Measurements from ENCODE around the gene DIPK1C.

DIPK1C gene

GRCh38 chr18:74418023-74418422 lies 39.1 kb downstream of the DIPK1C start:
- no peak for DNase-seq

GRCh38 chr18:74416124-74416523 lies 41.0 kb downstream of the DIPK1C start:
- DNase-seq, result peak; percentile 40

- DNase-seq, result no peak
Measured at GRCh38 chr18:74414953-74415515, 42.1 kb downstream of the DIPK1C start.

- DNase-seq, result no peak
Measured at GRCh38 chr18:74413836-74414235, 43.3 kb downstream of the DIPK1C start.

GRCh38 chr18:74412116-74412880 lies 44.8 kb downstream of the DIPK1C start:
- peak; percentile 50 for DNase-seq

- no peak for DNase-seq
Measured at GRCh38 chr18:74411475-74411874, 45.6 kb downstream of the DIPK1C start.

- no peak for DNase-seq
Measured at GRCh38 chr18:74410441-74410992, 46.6 kb downstream of the DIPK1C start.

- DNase-seq, result no peak
Measured at GRCh38 chr18:74407888-74408287, 49.2 kb downstream of the DIPK1C start.

GRCh38 chr18:74402806-74403433 lies 54.2 kb downstream of the DIPK1C start:
- no peak for DNase-seq

- DNase-seq, result no peak
Measured at GRCh38 chr18:74400813-74401212, 56.3 kb downstream of the DIPK1C start.

- DNase-seq, result no peak
Measured at GRCh38 chr18:74399091-74399887, 57.8 kb downstream of the DIPK1C start.

GRCh38 chr18:74397572-74397971 lies 59.5 kb downstream of the DIPK1C start:
- no peak for DNase-seq

- no peak for DNase-seq
Measured at GRCh38 chr18:74396171-74397169, 60.6 kb downstream of the DIPK1C start.

- DNase-seq, result peak; percentile 23
Measured at GRCh38 chr18:74395648-74396154, 61.4 kb downstream of the DIPK1C start.

GRCh38 chr18:74395006-74395405 lies 62.1 kb downstream of the DIPK1C start:
- no peak for DNase-seq

- DNase-seq, result no peak
Measured at GRCh38 chr18:74392323-74392722, 64.8 kb downstream of the DIPK1C start.

GRCh38 chr18:74390900-74391299 lies 66.2 kb downstream of the DIPK1C start:
- DNase-seq, result no peak

- DNase-seq, result no peak
Measured at GRCh38 chr18:74389991-74390390, 67.1 kb downstream of the DIPK1C start.

- DNase-seq, result peak; percentile 51
Measured at GRCh38 chr18:74389171-74389927, 67.8 kb downstream of the DIPK1C start.

GRCh38 chr18:74388227-74388626 lies 68.9 kb downstream of the DIPK1C start:
- DNase-seq, result no peak
